Large intestine (tissue), 3 donors: ENCODE results near the gene DSP. TPM values are rescaled to one million over a fixed set of nuclear protein-coding genes. Genes with fewer than 3 reads are reported as not detected.

Source experiments
- DNase-seq, 2 donors: peaks; one replicate each; pipeline versions ENCODE4 v3.0.0 to v3.0.0-alpha.2; 2013
- H3K27ac ChIP-seq: one replicate; pipeline ENCODE4 v1.5.1; 2013; ENCODE audit warnings: low read length
- H3K27me3 ChIP-seq: 2 replicates; pipeline ENCODE4 v1.6.1; 2013; ENCODE audit warnings: low read length; ENCODE audit not compliant: control insufficient read depth, insufficient read depth
- H3K36me3 ChIP-seq: 2 replicates; pipeline ENCODE4 v1.6.1; 2013; ENCODE audit warnings: low read length; ENCODE audit not compliant: control insufficient read depth, insufficient read depth
- H3K4me1 ChIP-seq: one replicate; pipeline ENCODE4 v1.6.1; 2013; ENCODE audit warnings: low read length; ENCODE audit not compliant: control insufficient read depth, insufficient read depth
- H3K4me3 ChIP-seq: one replicate; pipeline ENCODE4 v1.5.1; 2013; ENCODE audit warnings: low read length
- H3K9me3 ChIP-seq: one replicate; pipeline ENCODE4 v1.6.1; 2013; ENCODE audit warnings: mild to moderate bottlenecking, low read depth, low read length, moderate library complexity; ENCODE audit not compliant: control insufficient read depth
- WGBS: methylation state at CpG from one replicate; pipeline ENCODE4 v1.1.5; 2013; ENCODE audit warnings: low lambda C conversion rate; ENCODE audit not compliant: insufficient coverage; 5-methylcytosine and 5-hydroxymethylcytosine counted together
- polyA plus RNA-seq: library from polyadenylated mRNA; unstranded; fragments of 120-200 nt; gene quantifications from one replicate; pipeline ENCODE4 v1.2.1, GENCODE V29; 2013

DSP gene
- polyA plus RNA-seq, 1 donor, result 153 TPM

- Histone ChIP-seq H3K4me3 (no peak overlapping the region), H3K36me3 (no peaks in the 10 kb centered on the region), H3K9me3 (no peaks in the 10 kb centered on the region), H3K4me1 (no peaks in the 10 kb centered on the region), H3K27ac (no peak overlapping the region), H3K27me3 (no peaks in the 10 kb centered on the region)
- DNase-seq, result peak; percentile 63 to 74
- WGBS, result no CpG with 5 or more reads among the region's 6 CpGs
Measured at GRCh38 chr6:7532232-7532631, 9.2 kb upstream of the DSP start.

GRCh38 chr6:7532821-7533220 lies 8.7 kb upstream of the DSP start:
- H3K27ac ChIP-seq, result no peak overlapping the region
- no peaks in the 10 kb centered on the region for H3K27me3 ChIP-seq
- no peaks in the 10 kb centered on the region for H3K36me3 ChIP-seq
- no peaks in the 10 kb centered on the region for H3K4me1 ChIP-seq
- H3K4me3 ChIP-seq, result no peak overlapping the region
- H3K9me3 ChIP-seq, result no peaks in the 10 kb centered on the region
- no CpG with 5 or more reads among the region's 8 CpGs for WGBS
- DNase-seq, result no peak

GRCh38 chr6:7534192-7534591 lies 7.3 kb upstream of the DSP start:
- Histone ChIP-seq H3K27me3 (peaks cover 3% of the 10 kb centered on the region), H3K4me3 (no peak overlapping the region)
- no CpG with 5 or more reads among the region's 5 CpGs for WGBS

GRCh38 chr6:7535498-7535897 lies 6.0 kb upstream of the DSP start:
- peaks cover 4% of the 10 kb centered on the region for H3K4me1 ChIP-seq
- DNase-seq, result no peak
- 100% methylated on average over 1 of the region's 5 CpGs for WGBS

More at GRCh38 chr6:7534192-7534591, 7.3 kb upstream of the DSP start:
- H3K9me3 ChIP-seq, result no peaks in the 10 kb centered on the region
- peaks cover 4% of the 10 kb centered on the region for H3K4me1 ChIP-seq
- no peak for DNase-seq
- no peak overlapping the region for H3K27ac ChIP-seq
- H3K36me3 ChIP-seq, result no peaks in the 10 kb centered on the region

GRCh38 chr6:7537565-7538174 lies 3.8 kb upstream of the DSP start:
- Histone ChIP-seq H3K27me3 (peaks cover 28% of the 10 kb centered on the region), H3K4me1 (peaks cover 4% of the 10 kb centered on the region), H3K9me3 (peaks cover 9% of the 10 kb centered on the region), H3K4me3 (no peak overlapping the region), H3K36me3 (no peaks in the 10 kb centered on the region), H3K27ac (no peak overlapping the region)
- WGBS, result no CpG with 5 or more reads among the region's 4 CpGs
- DNase-seq, result peak in 1 of 2 donors; percentile 30

More at GRCh38 chr6:7535498-7535897, 6.0 kb upstream of the DSP start:
- H3K9me3 ChIP-seq, result no peaks in the 10 kb centered on the region
- no peak overlapping the region for H3K4me3 ChIP-seq
- no peaks in the 10 kb centered on the region for H3K36me3 ChIP-seq
- H3K27me3 ChIP-seq, result peaks cover 9% of the 10 kb centered on the region
- no peak overlapping the region for H3K27ac ChIP-seq

GRCh38 chr6:7538484-7538883 lies 3.0 kb upstream of the DSP start:
- no peaks in the 10 kb centered on the region for H3K36me3 ChIP-seq
- H3K4me1 ChIP-seq, result peaks cover 4% of the 10 kb centered on the region
- peaks cover 33% of the 10 kb centered on the region for H3K27me3 ChIP-seq
- no CpG with 5 or more reads among the region's 5 CpGs for WGBS
- DNase-seq, result no peak
- no peak overlapping the region for H3K27ac ChIP-seq
- H3K9me3 ChIP-seq, result peaks cover 9% of the 10 kb centered on the region
- H3K4me3 ChIP-seq, result no peak overlapping the region

- H3K4me1 ChIP-seq, result peaks cover 10% of the 10 kb centered on the region
- peak overlapping the region; percentile 51 for H3K4me3 ChIP-seq
- H3K36me3 ChIP-seq, result no peaks in the 10 kb centered on the region
- H3K27me3 ChIP-seq, result peaks cover 33% of the 10 kb centered on the region
- no CpG with 5 or more reads among the region's 17 CpGs for WGBS
- H3K9me3 ChIP-seq, result peaks cover 9% of the 10 kb centered on the region
- H3K27ac ChIP-seq, result peak overlapping the region; percentile 84
- peak; percentile 38 to 67 for DNase-seq
Measured at GRCh38 chr6:7540595-7540994, 876 bp upstream of the DSP start.

DNA sequence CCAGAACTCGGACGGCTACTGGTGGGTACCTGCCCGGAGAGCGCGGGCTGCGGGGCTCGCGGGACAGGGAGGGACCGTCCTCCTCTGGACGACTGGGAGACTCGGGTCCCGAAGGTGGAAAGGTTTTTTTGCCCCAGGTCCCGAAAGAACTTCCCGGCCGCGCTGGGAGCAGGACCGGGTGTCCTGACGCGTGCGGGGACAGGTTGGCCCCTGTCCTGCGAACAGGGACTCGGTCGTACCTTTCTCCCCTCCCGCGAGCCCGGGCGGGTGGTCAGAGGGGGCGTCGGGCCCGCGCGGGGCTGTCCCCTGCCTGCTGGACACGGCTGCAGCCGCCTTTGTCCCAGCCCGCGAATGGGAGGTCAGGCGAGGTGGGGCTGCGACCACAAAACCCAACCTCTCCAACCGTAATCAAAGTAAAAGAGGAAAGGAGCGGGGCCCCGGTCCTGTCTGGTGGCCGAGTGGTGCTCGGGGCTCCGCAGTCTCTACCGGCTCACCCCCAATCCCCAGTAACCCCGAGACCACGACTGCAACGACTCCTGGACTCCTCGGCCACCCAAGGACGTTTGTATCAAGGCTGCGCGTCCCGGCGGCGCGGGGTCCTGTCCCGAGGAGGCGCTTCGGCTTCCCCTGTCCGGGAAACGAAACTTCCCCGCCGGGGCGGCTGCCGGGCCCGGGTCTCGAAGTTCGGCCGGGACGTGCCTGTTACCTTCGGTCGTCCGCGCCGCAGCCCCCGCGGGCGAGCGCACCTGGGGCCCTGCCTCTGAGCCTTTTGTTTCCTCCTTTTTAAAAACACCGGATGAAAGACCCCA lies 798 bp downstream of the DSP start:
- peaks cover 9% of the 10 kb centered on the region for H3K9me3 ChIP-seq
- peaks cover 33% of the 10 kb centered on the region for H3K27me3 ChIP-seq
- DNase-seq, result peak in 1 of 2 donors; percentile 64
- peaks cover 27% of the 10 kb centered on the region for H3K4me1 ChIP-seq
- H3K4me3 ChIP-seq, result peak overlapping the region; percentile 88
- H3K36me3 ChIP-seq, result no peaks in the 10 kb centered on the region
- no CpG with 5 or more reads among the region's 80 CpGs for WGBS
- peak overlapping the region; percentile 87 for H3K27ac ChIP-seq

DNA sequence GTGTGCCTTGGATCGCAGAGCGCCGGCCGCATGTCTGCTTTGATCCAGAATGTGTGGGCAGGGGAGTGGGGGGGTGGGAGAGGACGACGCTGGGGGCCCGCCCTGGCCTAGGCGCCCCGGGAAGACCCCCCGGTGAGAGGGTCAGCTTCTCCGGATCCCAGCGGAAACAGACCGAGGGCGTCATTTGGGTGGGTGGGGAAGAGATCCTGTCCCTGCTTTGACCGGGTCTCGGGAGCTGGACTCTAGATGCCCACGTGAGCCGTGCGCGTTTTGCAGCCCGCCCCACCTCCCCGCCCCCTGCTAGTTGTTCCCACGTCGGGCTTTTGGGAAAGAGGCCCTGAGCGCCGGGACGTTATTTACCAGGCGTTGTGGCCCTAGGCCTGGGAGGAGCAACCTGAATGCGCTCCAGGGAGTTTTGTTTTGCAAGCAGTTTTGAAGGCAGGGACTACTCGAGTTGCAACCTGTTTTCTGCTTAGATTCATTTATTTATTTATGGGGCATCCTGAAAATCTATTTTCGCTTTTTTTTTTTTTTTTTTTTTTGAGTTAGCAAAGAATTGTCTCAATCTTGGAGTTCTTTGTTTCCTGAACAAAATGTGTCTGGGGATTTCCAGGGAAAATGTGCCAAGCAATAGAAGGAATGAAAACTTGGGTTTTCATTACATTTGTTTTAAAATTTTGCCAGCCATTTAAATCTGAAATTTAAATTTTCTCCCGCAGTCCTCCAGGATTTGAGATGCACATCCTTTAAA lies 1.6 kb downstream of the DSP start:
- DNase-seq, result peak; percentile 56 to 81
- Histone ChIP-seq H3K27me3 (peaks cover 33% of the 10 kb centered on the region), H3K4me1 (peaks cover 33% of the 10 kb centered on the region), H3K9me3 (peaks cover 9% of the 10 kb centered on the region), H3K27ac (peak overlapping the region; percentile 87), H3K36me3 (no peaks in the 10 kb centered on the region), H3K4me3 (peak overlapping the region; percentile 88)
- WGBS, result 3% methylated on average over 6 of the region's 32 CpGs

DNA sequence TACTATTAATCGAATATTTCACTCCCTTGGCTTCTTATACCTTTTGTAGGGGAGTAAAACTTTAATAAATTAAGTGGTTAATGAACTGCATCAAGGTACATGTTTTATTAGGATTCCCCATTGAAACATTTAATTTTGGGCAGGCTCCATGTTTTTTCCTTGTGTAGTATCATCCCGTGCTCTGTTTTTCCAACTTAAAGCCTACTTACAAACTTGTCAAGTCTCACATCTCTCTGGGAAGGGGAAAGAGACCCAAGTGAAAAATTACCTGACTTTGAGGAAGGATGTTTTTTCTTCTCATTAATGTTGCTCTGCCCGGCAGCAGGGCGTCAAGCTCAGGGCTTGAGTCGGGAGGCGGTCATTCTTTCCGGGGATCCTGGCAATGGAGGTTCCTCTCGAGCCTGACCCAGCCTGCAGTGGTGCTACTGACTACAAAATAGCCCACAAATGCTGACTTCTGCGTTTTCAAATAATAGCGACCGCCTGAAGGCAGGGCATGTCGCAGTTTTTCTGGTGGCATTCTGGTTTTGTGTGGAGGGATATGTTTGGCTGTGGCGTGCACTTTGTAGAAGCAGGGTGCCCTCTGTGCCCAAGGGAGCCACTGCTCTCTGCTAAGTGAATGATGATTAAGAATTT lies 2.4 kb downstream of the DSP start:
- H3K27ac ChIP-seq, result peak overlapping the region; percentile 87
- no peaks in the 10 kb centered on the region for H3K36me3 ChIP-seq
- peaks cover 9% of the 10 kb centered on the region for H3K9me3 ChIP-seq
- H3K27me3 ChIP-seq, result peaks cover 29% of the 10 kb centered on the region
- peak overlapping the region; percentile 88 for H3K4me3 ChIP-seq
- H3K4me1 ChIP-seq, result peaks cover 29% of the 10 kb centered on the region
- WGBS, result no CpG with 5 or more reads among the region's 13 CpGs
- peak in 1 of 2 donors; percentile 75 for DNase-seq
